ENCODE results near the gene SNAPC2. TPM values are rescaled to one million over a fixed set of nuclear protein-coding genes. Genes with fewer than 3 reads are reported as not detected.

Gene SNAPC2
- polyA plus RNA-seq, 2 donors = 5.6 to 11.3 TPM

DNA sequence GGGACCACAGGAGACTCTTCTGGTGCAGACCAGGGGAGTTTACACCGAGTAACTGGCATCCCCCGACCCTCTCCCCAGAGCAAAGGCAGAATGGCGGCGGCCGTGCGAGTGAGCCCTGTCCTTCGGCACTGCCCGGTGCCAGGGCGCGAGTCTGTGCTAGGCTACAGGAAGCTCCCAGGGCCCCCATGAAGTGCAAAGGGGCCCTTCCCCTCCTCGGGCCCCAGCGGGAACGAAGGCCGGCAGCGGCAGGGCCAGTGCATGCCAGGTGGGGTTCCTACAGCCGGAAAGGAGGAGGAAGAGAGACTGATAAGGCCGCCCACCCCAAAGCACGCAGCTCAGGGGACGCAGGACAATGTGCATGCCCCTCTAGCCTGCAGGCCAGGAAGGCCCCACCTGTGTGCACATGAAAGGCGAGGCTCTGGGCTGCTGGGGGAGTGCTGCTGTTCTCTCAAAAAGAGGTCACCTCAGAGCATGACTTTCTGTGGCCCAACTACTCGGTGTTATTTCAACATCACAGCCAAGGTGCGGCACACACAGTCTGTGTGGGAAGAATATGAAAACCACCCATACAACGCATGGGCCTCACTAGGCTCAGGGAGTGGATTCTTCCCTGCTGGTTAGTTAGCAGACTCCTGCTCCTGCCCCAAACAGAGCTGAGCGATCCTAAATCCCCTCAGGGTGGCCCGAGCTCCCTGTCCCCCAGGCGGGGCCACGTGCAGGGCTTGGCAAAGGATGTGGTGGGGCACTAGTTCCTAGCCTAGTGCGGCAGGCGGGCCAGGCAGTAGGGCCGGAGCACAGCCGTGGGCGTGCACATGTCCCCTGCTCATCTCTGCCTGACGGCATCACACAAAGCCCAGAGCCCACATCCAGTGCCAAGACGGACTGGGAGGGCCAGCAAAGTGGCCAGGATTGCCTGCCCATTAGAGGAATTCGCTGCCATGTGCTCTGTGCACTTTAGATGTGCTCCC, 51.7 kb downstream of the SNAPC2 start:
- peaks cover 8 to 47% of the 10 kb centered on the region in 2 donors for H3K36me3 ChIP-seq (ENCODE audit: control insufficient read depth in 2 of 2, insufficient read depth in 2 of 2, low read length in 1 of 2)
- WGBS, 2 donors = 85 to 90% methylated on average over 33 to 35 of the region's 35 CpGs
- no peaks in the 10 kb centered on the region for H3K9me3 ChIP-seq (ENCODE audit: control insufficient read depth in 2 of 2, insufficient read depth in 1 of 2, low read depth in 1 of 2, low read length in 1 of 2)
- no peaks in the 10 kb centered on the region for H3K27me3 ChIP-seq (ENCODE audit: control insufficient read depth in 1 of 2, insufficient read depth in 2 of 2, low read length in 2 of 2)
- H3K4me3 ChIP-seq (ENCODE audit: low read depth in 1 of 2, low read length in 2 of 2) = no peak overlapping the region
- H3K27ac ChIP-seq (ENCODE audit: low read depth in 2 of 2, low read length in 1 of 2) = no peak overlapping the region
- H3K4me1 ChIP-seq (ENCODE audit: control insufficient read depth in 2 of 2, insufficient read depth in 2 of 2, low read length in 1 of 2) = peaks cover 0 to 4% of the 10 kb centered on the region in 2 donors

Other genes with a start within 250 kb of the SNAPC2 start
- under 1 TPM; 0.09 to 0.53 TPM for gene MCEMP1, start 243.2 kb upstream of the SNAPC2 start, polyA plus RNA-seq
- 100 to 1,000 TPM; 133 to 137 TPM for gene TRAPPC5, start 239.5 kb upstream of the SNAPC2 start, polyA plus RNA-seq
- under 1 TPM in 1 of 2 donors, not detected in 1; 0.02 TPM for gene FCER2, start 218.2 kb upstream of the SNAPC2 start, polyA plus RNA-seq
- under 1 TPM in 1 of 2 donors, not detected in 1; 0.27 TPM for gene CLEC4G, start 188.2 kb upstream of the SNAPC2 start, polyA plus RNA-seq
- under 1 TPM; 0.22 to 0.27 TPM for gene CD209, start 172.8 kb upstream of the SNAPC2 start, polyA plus RNA-seq
- gene CLEC4M, start 157.1 kb upstream of the SNAPC2 start, polyA plus RNA-seq = under 1 TPM in 1 of 2 donors, not detected in 1; 0.04 TPM
- gene EVI5L, start 90.1 kb upstream of the SNAPC2 start, polyA plus RNA-seq = 1 to 10 TPM; 8.5 to 8.8 TPM
- gene PRR36, start 45.9 kb upstream of the SNAPC2 start, polyA plus RNA-seq = under 1 TPM; 0.14 to 0.16 TPM
- 1 to 10 TPM; 3.3 to 4.7 TPM for gene LRRC8E, start 31.8 kb upstream of the SNAPC2 start, polyA plus RNA-seq
- gene MAP2K7, start 16.5 kb upstream of the SNAPC2 start, polyA plus RNA-seq = 10 to 100 TPM; 12.8 to 35.1 TPM
- under 1 TPM in 1 of 2 donors, not detected in 1; 0.08 TPM for gene TGFBR3L, start 5.5 kb upstream of the SNAPC2 start, polyA plus RNA-seq
- gene CTXN1, start 5.8 kb downstream of the SNAPC2 start, polyA plus RNA-seq = 1 to 10 TPM; 1.4 to 3.0 TPM
- 10 to 100 TPM; 42.1 to 53.4 TPM for gene TIMM44, start 23.3 kb downstream of the SNAPC2 start, polyA plus RNA-seq
- gene ELAVL1, start 85.3 kb downstream of the SNAPC2 start, polyA plus RNA-seq = 10 to 100 TPM in 1 of 2 donors, 1 to 10 TPM in 1; 6.5 to 25.8 TPM
- under 1 TPM in 1 of 2 donors, not detected in 1; 0.14 TPM for gene CCL25, start 132.4 kb downstream of the SNAPC2 start, polyA plus RNA-seq
- under 1 TPM; under 0.01 to 0.02 TPM for gene FBN3, start 229.3 kb downstream of the SNAPC2 start, polyA plus RNA-seq